Astrocyte (in vitro differentiated cells and primary cell): ENCODE data around the gene FBN1.

Experiments
- EZH2 ChIP-seq: IDR thresholded peaks from 2 replicates; pipeline ENCODE4 v1.6.1; 2012; ENCODE audit warnings: mild to moderate bottlenecking, low read length, inconsistent platforms; ENCODE audit not compliant: insufficient read depth
- TF ChIP-seq, protein P1 (sequence below): IDR thresholded peaks from 2 replicates; pipeline ENCODE4 v1.5.1; 2011; ENCODE audit warnings: low read depth, mild to moderate bottlenecking, inconsistent platforms, low read length, moderate library complexity; ENCODE audit not compliant: insufficient read depth

DNA sequence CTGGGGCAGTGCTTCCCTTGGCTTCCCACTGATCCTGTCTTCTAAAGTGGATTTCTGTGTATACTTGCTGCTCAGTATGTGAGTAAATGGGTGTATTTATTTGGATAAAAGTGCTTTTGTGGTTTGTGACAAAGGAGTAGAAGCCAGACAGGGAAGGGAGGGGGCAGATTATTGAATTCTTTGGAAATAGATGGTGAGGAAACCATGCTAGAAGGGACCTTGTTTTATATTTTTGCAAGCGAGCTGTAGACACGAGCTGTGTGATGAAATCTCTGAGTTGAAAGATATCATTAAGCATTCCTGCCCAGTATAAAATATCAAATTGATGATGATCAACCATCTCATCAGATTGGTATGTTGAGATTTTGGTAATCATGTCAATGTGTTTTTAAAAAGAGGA is 245.4 kb downstream of the FBN1 start:
- TF ChIP-seq, protein P1, sequence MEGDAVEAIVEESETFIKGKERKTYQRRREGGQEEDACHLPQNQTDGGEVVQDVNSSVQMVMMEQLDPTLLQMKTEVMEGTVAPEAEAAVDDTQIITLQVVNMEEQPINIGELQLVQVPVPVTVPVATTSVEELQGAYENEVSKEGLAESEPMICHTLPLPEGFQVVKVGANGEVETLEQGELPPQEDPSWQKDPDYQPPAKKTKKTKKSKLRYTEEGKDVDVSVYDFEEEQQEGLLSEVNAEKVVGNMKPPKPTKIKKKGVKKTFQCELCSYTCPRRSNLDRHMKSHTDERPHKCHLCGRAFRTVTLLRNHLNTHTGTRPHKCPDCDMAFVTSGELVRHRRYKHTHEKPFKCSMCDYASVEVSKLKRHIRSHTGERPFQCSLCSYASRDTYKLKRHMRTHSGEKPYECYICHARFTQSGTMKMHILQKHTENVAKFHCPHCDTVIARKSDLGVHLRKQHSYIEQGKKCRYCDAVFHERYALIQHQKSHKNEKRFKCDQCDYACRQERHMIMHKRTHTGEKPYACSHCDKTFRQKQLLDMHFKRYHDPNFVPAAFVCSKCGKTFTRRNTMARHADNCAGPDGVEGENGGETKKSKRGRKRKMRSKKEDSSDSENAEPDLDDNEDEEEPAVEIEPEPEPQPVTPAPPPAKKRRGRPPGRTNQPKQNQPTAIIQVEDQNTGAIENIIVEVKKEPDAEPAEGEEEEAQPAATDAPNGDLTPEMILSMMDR, result no peak
- TF ChIP-seq EZH2, result no peak
